Measurements from ENCODE around the gene CELSR3.

Gene CELSR3

GRCh38 chr3:48631516-48632448 is 30.9 kb downstream of the CELSR3 start:
- no peak for DNase-seq

- no peak for DNase-seq
These were observed 31.9 kb downstream of the CELSR3 start for GRCh38 chr3:48630833-48631232.

DNA sequence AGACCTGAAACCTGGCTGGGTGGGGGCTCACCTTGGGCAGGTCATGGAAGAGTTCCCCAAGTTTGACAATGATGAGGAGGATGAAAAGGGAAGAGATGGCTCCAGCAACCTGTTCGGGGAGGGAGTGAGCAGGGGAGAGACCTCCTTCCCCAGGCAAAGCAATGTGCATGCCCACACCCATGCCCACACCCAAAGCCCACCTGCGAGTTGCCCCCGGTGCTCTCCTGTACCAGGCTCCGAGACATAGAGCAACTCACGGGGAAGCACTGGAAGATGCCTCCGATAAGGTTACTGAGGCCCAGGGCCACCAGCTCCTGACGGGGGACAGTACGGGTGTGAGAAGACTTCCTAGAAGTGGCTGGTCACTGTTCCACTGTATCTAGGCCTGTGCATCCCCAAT is 32.3 kb downstream of the CELSR3 start:
- DNase-seq = no peak

DNA sequence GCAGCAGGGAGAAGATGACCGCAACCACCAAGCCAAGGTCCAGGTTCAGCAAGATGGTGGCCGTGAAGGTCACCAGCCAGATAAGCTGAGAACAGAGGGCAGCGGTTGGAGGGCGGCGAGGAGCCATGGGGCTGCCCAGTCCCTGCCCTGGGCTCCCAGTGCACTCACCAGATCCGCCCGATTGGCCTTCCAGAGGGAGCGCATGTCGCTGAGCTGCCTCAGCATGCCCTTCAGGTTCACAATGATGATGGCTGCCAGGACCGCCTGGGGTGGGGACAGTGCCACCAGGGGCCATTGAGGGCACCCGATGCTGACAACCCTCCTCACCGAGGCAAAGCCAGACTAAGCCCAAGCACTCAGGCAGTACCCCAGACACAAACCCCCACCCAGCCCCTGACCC is 32.8 kb downstream of the CELSR3 start:
- DNase-seq = no peak

GRCh38 chr3:48628277-48629017 is 34.2 kb downstream of the CELSR3 start:
- no peak for DNase-seq

GRCh38 chr3:48625600-48625999 is 37.1 kb downstream of the CELSR3 start:
- DNase-seq = no peak

DNA sequence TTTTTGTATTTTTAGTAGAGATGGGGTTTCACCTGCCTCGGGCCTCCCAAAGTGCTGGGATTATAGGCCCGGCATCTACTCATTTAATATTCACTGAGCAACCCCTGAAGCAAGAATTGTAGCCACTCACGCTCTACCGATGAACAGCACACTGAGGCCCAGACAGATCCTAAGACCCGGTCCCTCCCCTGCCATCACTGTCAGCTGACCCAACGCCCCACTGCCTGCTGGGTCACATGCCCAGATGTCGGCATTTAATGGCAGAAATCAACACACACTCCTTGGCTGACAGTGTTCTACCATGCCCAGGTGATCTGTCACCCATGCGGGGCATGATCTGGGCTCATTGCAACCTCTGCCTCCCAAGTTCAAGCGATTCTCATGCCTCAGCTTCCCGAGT is 37.9 kb downstream of the CELSR3 start:
- no peak for DNase-seq

DNA sequence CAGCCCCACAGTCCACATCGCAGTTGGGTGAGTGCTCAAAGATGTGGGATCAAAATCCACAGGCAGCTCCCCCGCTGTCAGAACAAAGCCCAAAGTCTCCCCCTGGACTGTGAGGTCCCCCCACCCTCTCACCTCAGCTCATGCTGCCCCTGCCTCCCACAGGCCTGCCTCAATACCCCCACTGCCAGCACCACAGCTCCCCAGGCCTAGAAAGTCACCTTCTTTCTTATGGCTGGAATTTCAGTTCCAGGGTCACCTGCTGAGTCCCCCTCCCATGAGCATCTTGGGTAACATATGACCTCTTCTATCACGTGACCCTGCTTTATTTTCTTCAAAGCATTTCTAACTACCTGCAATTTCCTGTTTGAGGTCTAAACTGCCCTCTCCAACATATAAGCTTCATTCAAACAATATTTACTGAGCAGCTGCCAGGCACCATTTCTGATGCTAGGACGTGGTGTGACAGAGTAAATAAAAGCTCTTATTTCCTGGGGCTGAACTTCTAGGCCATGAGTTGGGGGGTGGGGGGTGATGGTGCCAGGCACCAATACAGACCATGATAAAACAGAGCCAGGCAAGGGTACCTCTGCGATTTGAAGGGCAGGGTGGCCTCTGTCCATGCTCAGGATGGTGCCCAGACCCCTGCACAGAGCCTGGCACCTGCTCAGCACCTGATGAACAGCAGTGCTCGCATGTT is 38.7 kb downstream of the CELSR3 start:
- no peak for DNase-seq

GRCh38 chr3:48621461-48621869 is 41.2 kb downstream of the CELSR3 start, which contains the start of gene TMEM89:
Gene TMEM89 (minus strand): TSS chr3:48621769. CDS start chr3:48621756, 13 bp downstream.
- DNase-seq = no peak

GRCh38 chr3:48619541-48620524 is 42.9 kb downstream of the CELSR3 start:
- DNase-seq = no peak

DNA sequence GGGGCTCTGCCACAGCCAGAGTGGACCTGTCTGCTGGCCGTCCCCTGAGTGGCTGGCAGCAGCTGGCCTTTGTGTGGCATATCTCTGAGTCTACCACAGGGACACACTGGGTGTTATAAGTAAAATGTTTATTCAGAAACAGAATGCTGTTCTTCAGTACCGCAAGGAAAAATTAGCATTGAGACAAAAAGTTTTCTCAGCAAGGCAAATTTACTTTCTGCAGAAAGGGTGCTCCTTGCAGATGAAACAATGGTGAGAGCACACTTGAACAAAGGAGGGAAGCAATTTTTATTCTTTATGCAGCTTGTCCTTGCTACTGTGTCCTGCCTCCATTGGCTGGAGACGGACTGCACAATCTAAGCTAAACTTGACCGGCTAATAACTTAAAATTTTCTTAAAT is 45.1 kb downstream of the CELSR3 start:
- DNase-seq = no peak

DNA sequence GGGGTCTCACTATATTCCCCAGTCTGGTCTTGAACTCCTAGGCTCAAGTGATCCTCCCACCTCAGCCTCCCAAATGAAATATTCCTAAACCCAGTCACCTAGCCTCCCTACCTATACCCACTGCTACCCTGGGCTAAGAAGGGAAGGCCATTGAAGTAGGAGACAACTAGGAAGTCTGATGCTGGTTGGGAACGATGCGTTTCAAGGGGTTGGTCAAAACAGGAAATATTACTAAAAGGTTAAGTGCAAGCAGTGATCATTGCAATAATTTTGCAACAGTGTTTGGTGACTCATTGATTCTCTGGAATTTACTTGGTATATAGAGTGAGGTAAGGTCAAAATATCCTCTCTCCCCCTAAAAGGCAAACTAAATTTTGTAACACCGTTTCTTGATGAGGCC is 48.6 kb downstream of the CELSR3 start:
- DNase-seq = no peak

GRCh38 chr3:48612309-48612708 is 50.4 kb downstream of the CELSR3 start:
- DNase-seq = no peak

DNA sequence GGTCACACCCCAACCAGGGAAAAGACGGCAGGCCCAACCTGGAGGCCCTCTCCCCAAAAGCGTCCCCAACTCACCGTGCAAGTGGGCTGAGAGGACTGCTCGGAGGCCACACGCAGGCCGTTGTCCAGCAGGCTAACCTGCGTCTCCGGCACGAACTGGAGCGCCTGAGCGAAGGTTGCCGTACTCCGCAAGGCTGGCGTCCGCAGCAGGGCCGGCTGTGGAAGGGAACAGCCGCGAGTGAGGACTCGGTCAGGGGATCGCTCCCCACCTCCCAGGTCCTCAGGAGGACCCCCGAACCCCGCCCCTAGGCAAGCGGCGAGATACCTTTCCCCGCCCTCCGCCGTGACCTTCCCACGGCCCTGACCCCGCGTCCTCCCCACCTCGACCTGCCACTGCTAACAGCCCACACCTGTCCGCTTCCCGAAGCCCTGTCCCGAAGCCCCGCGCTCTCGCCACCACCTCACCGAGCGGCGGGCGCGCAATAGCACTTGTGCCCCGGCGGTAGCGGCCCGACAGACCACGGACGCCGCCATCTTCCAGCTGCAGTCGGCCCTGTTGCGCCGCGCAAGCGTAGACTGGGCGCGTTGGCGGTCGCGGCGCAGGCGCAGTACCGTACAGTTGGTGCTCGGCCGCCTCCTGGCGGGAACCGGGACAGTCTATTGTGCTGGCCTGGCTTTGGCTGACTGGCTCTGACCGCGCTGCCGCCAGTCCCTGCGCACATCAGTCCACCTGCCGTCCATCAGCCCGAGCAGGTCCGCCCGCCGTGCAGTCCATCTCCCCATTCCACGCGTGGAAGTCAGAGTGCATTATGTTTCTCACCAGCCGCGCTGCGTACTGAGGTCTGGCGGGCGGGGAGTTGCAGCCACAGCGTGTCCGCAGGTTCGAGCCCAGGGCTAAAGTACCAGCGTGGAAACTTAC is 53.3 kb downstream of the CELSR3 start, which contains the start of gene UQCRC1:
Gene UQCRC1, minus strand, starts transcription at position 559 of the 918 bp plus-strand sequence. Its CDS starts 26 bp downstream, at position 533.
- peak; percentile 95 for DNase-seq

- DNase-seq = no peak
These were observed 55.2 kb downstream of the CELSR3 start for GRCh38 chr3:48607519-48607918.

DNA sequence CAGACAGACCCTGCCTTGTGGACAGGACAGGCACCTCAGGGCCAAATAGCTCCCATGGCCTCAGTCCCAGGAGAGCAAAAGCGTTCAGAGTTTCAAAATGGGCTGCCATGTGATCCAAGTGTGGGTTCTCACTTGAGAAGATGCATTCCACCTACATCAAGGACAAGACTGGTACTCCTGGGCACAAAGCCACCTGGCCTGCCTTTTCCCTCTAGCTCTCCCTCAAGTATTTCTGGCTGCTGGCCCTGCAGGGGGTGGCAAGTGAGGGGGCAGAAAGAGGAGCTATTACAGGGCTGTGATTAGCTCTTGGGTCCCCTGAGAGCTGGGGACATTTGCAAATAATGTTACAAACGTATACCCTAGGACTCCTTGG is 61.1 kb downstream of the CELSR3 start:
- DNase-seq = no peak

- DNase-seq = no peak
These were observed 61.7 kb downstream of the CELSR3 start for GRCh38 chr3:48600711-48601621.

DNA sequence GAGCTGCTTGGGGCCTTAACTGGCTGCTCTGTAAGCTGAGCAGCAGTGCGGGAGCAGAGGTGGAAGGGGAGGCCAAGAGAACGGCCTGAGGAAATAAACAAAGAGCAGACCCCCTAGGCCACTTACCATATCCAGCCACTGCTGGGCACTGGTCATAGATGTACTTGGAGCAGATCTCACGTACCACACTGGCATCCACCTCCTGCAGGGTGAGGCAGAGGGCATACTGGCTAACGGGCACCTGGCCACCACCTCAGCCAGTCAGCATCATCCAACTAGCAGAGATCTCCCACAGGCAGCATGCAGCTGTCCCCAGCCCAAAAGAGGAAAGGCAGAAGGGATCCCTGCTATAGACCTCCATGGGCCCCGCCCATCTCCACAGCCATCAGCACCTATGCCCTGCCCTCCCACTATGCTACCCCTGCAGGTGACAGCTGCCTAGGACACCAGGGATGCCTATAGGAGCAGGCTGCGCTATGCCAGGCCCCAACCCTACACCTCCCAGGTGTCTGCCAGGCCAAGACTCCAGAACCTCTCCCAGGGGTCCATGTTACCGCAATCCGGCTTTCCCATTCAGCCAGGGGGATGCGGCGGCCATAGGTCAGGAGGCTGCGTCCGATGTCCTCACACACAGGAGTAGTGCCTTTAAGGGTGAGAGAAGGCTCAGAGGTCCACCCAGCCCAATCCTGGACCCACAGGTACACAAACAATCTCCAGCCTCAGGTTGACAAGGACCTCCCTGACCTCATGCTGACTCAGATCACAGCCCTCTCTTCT is 63.0 kb downstream of the CELSR3 start:
- no peak for DNase-seq

DNA sequence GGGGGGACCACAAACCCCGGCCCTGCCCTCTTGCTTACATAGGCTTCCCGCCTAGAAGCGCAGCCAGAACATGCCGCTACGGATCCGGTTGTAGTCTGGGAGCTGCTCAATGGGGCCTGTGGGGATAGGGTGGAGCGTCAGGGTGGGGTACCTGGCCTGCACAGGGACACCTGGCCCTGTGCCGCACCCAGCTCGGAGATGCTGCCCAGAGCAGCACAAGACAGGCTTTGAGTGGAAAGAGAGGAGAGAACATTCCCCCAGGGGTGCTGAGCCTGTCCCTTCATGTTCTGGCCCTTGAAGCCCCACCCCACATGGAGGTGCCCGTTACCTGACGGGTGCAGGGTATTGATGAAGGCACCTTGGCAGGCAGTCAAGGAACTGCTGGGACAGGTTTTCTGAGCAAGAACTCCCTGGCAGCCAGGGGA is 63.6 kb downstream of the CELSR3 start:
- DNase-seq = no peak

Data from RPMI8226 (cell line).